ENCODE data around the gene PPM1N. TPM values are rescaled to one million over a fixed set of nuclear protein-coding genes. Genes with fewer than 3 reads are reported as not detected.
A peak's percentile ranks its signal among the peaks of the same experiment; 100 is the strongest.

PPM1N gene
- total and polyA plus RNA-seq, 8 donors: 0.22 to 2.1 (median 0.32) TPM

DNA sequence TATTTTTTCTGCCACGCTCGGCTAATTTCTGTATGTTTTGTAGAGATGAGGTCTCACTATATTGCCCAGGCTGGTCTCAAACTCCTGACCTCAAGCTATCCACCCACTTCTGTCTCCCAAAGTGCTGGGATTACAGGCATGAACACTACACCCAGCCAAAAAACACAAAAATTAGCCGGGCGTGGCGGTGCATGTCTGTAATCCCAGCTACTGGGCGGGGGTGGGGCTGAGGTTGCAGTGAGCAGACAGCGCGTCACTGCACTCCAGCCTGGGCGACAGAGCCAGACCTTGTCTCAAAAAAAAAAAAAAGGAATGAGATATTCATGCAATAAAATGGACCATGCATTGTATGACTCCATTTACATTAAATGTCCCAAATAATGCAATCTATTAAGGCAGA, 41.2 kb downstream of the PPM1N start:
- 89 to 95% methylated on average over 9 of the region's 9 CpGs for WGBS, 2 donors
- Histone ChIP-seq H3K27ac (no peak overlapping the region), H3K27me3 (no peaks in the 10 kb centered on the region), H3K4me1 (no peaks in the 10 kb centered on the region), H3K36me3 (no peaks in the 10 kb centered on the region), H3K4me3 (no peak overlapping the region), H3K9me3 (no peaks in the 10 kb centered on the region)
- peak in 1 of 6 donors; percentile 5 for DNase-seq
- FAIRE-seq: no peak
- ATAC-seq: no peak
- intact Hi-C loops (cut with DNase I): no loop called here
- no peak for TF ChIP-seq CTCF (IDR thresholded peaks at IDR 0.05)

GRCh38 chr19:45542234-45542668, 44.0 kb downstream of the PPM1N start:
- FAIRE-seq: no peak

GRCh38 chr19:45547211-45547770, 49.0 kb downstream of the PPM1N start:
- 91 to 93% methylated on average over 10 of the region's 10 CpGs for WGBS, 2 donors
- Histone ChIP-seq H3K36me3 (no peaks in the 10 kb centered on the region), H3K4me3 (no peak overlapping the region), H3K9me3 (no peaks in the 10 kb centered on the region), H3K27ac (no peak overlapping the region), H3K27me3 (no peaks in the 10 kb centered on the region), H3K4me1 (no peaks in the 10 kb centered on the region)
- intact Hi-C loops (cut with DNase I): no loop called here
- FAIRE-seq (no peak), DNase-seq (no peak), ATAC-seq (no peak)
- no peak for TF ChIP-seq CTCF (IDR thresholded peaks at IDR 0.05)

More at GRCh38 chr19:45542234-45542668, 44.0 kb downstream of the PPM1N start:
- DNase-seq: no peak
- H3K36me3 ChIP-seq: no peaks in the 10 kb centered on the region
- H3K27me3 ChIP-seq: no peaks in the 10 kb centered on the region
- no peaks in the 10 kb centered on the region for H3K4me1 ChIP-seq
- no peak for ATAC-seq
- H3K9me3 ChIP-seq: no peaks in the 10 kb centered on the region
- 63 to 65% methylated on average over 7 of the region's 7 CpGs for WGBS, 2 donors
- TF ChIP-seq CTCF (IDR thresholded peaks at IDR 0.05): no peak
- H3K4me3 ChIP-seq: no peak overlapping the region
- no peak overlapping the region for H3K27ac ChIP-seq
- intact Hi-C loops (cut with DNase I): no loop called here

GRCh38 chr19:45547965-45548609, 49.8 kb downstream of the PPM1N start:
- Histone ChIP-seq H3K36me3 (no peaks in the 10 kb centered on the region), H3K9me3 (no peaks in the 10 kb centered on the region), H3K27ac (no peak overlapping the region), H3K4me1 (no peaks in the 10 kb centered on the region), H3K4me3 (no peak overlapping the region), H3K27me3 (no peaks in the 10 kb centered on the region)
- TF ChIP-seq CTCF (IDR thresholded peaks at IDR 0.05): no peak
- WGBS, 2 donors: 86 to 91% methylated on average over 9 of the region's 9 CpGs
- ATAC-seq (peak in 2 of 4 donors; percentile 11 to 38), FAIRE-seq (no peak), DNase-seq (no peak)
- intact Hi-C loops (cut with DNase I): no loop called here

Other genes with a start within 250 kb of the PPM1N start
- gene MARK4, start 247.2 kb upstream of the PPM1N start, total RNA-seq: 10 to 100 TPM; 13.9 to 22.8 (median 20.0) TPM
- 10 to 100 TPM; 12.8 to 21.0 TPM for gene MARK4, start 247.2 kb upstream of the PPM1N start, polyA plus RNA-seq
- gene CKM, start 175.6 kb upstream of the PPM1N start, total RNA-seq: 1 to 10 TPM in 1 of 6 donors, not detected in 5; 1.2 TPM
- gene CKM, start 175.6 kb upstream of the PPM1N start, polyA plus RNA-seq: 1 to 10 TPM in 1 of 2 donors, under 1 TPM in 1; 0.23 to 4.9 TPM
- 1 to 10 TPM; 1.7 to 3.3 (median 2.4) TPM for gene KLC3, start 157.7 kb upstream of the PPM1N start, total RNA-seq
- gene KLC3, start 157.7 kb upstream of the PPM1N start, polyA plus RNA-seq: 1 to 10 TPM; 4.6 to 6.4 TPM
- 10 to 100 TPM in 2 of 6 donors, 1 to 10 TPM in 4; 7.1 to 13.0 (median 8.1) TPM for gene ERCC2, start 127.9 kb upstream of the PPM1N start, total RNA-seq
- 10 to 100 TPM; 16.1 to 19.5 TPM for gene ERCC2, start 127.9 kb upstream of the PPM1N start, polyA plus RNA-seq
- gene PPP1R13L, start 93.4 kb upstream of the PPM1N start, total RNA-seq: 10 to 100 TPM; 22.8 to 42.7 (median 27.6) TPM
- gene PPP1R13L, start 93.4 kb upstream of the PPM1N start, polyA plus RNA-seq: 10 to 100 TPM; 50.5 to 54.4 TPM
- gene POLR1G, start 91.8 kb upstream of the PPM1N start, total RNA-seq: 1 to 10 TPM in 5 of 6 donors, under 1 TPM in 1; 0.91 to 5.3 (median 2.9) TPM
- gene POLR1G, start 91.8 kb upstream of the PPM1N start, polyA plus RNA-seq: 1 to 10 TPM; 1.6 to 3.3 TPM
- gene ERCC1, start 74.5 kb upstream of the PPM1N start, total RNA-seq: 10 to 100 TPM; 28.9 to 33.5 (median 32.9) TPM
- 10 to 100 TPM; 35.3 to 42.3 TPM for gene ERCC1, start 74.5 kb upstream of the PPM1N start, polyA plus RNA-seq
- gene FOSB, start 30.4 kb upstream of the PPM1N start, total RNA-seq: 10 to 100 TPM in 1 of 6 donors, 1 to 10 TPM in 3, under 1 TPM in 2; 0.79 to 17.0 (median 5.7) TPM
- gene FOSB, start 30.4 kb upstream of the PPM1N start, polyA plus RNA-seq: 10 to 100 TPM; 12.9 to 21.6 TPM
- gene RTN2, start 1.4 kb upstream of the PPM1N start, total RNA-seq: 1 to 10 TPM; 2.1 to 6.3 (median 3.2) TPM
- gene RTN2, start 1.4 kb upstream of the PPM1N start, polyA plus RNA-seq: 1 to 10 TPM; 4.4 to 9.5 TPM
- gene VASP, start 9.0 kb downstream of the PPM1N start, total RNA-seq: 10 to 100 TPM; 12.5 to 49.3 (median 25.1) TPM
- gene VASP, start 9.0 kb downstream of the PPM1N start, polyA plus RNA-seq: 10 to 100 TPM; 32.7 to 34.3 TPM
- gene OPA3, start 86.4 kb downstream of the PPM1N start, total RNA-seq: 1 to 10 TPM; 3.4 to 8.0 (median 6.0) TPM
- gene OPA3, start 86.4 kb downstream of the PPM1N start, polyA plus RNA-seq: 1 to 10 TPM; 3.7 to 3.8 TPM
- gene GPR4, start 103.8 kb downstream of the PPM1N start, total RNA-seq: 1 to 10 TPM in 3 of 6 donors, under 1 TPM in 3; 0.56 to 2.2 (median 0.99) TPM
- gene GPR4, start 103.8 kb downstream of the PPM1N start, polyA plus RNA-seq: 1 to 10 TPM; 2.4 to 3.0 TPM
- 10 to 100 TPM; 20.9 to 51.2 (median 28.3) TPM for gene EML2, start 141.0 kb downstream of the PPM1N start, total RNA-seq
- gene EML2, start 141.0 kb downstream of the PPM1N start, polyA plus RNA-seq: 10 to 100 TPM; 47.8 to 51.0 TPM
- gene GIPR, start 169.8 kb downstream of the PPM1N start, total RNA-seq: 10 to 100 TPM in 1 of 6 donors, 1 to 10 TPM in 5; 2.6 to 10.1 (median 6.6) TPM
- gene GIPR, start 169.8 kb downstream of the PPM1N start, polyA plus RNA-seq: 10 to 100 TPM; 28.7 to 49.0 TPM
- 100 to 1,000 TPM in 5 of 6 donors, 10 to 100 TPM in 1; 77.6 to 141 (median 133) TPM for gene SNRPD2, start 193.5 kb downstream of the PPM1N start, total RNA-seq
- 100 to 1,000 TPM; 125 to 183 TPM for gene SNRPD2, start 193.5 kb downstream of the PPM1N start, polyA plus RNA-seq
- 1 to 10 TPM; 3.4 to 6.3 (median 4.9) TPM for gene QPCTL, start 194.2 kb downstream of the PPM1N start, total RNA-seq
- gene QPCTL, start 194.2 kb downstream of the PPM1N start, polyA plus RNA-seq: 1 to 10 TPM; 5.5 to 7.3 TPM
- 10 to 100 TPM in 4 of 6 donors, 1 to 10 TPM in 2; 6.7 to 11.3 (median 10.7) TPM for gene FBXO46, start 232.5 kb downstream of the PPM1N start, total RNA-seq
- gene FBXO46, start 232.5 kb downstream of the PPM1N start, polyA plus RNA-seq: 1 to 10 TPM; 8.3 to 8.7 TPM
- gene MEIOSIN, start 235.0 kb downstream of the PPM1N start, total RNA-seq: not detected
- gene MEIOSIN, start 235.0 kb downstream of the PPM1N start, polyA plus RNA-seq: not detected

All from pancreas (tissue), 10 donors.